Ureter (tissue), 1 donor: ENCODE results near the gene HENMT1. TPM values are rescaled to one million over a fixed set of nuclear protein-coding genes. Genes with fewer than 3 reads are reported as not detected.
A peak's percentile ranks its signal among the peaks of the same experiment; 100 is the strongest.
"Not testable (repeated sequence)": the region's sequence is repeated elsewhere in the genome, so short reads cannot be mapped to it uniquely, and the experiment has no call there.

Experiments used
- DNase-seq: peaks from one replicate; pipeline ENCODE4 v3.0.0-alpha.2; 2020; ENCODE audit warnings: low spot score
- total RNA-seq: library from RNA; stranded (reverse); gene quantifications from one replicate; pipeline ENCODE4 v1.2.4, GENCODE V29; 2023
- donor health status: DM: yes; HTN: yes; CAD: no.

Gene HENMT1
- total RNA-seq, 1 donor from 2014 or later: 8.8 TPM

GRCh38 chr1:108671143-108671542 is 10.2 kb upstream of the HENMT1 start:
- no peak for DNase-seq

- no peak for DNase-seq
Observed at GRCh38 chr1:108670131-108670773, 9.4 kb upstream of the HENMT1 start.

GRCh38 chr1:108669679-108670078 is 8.8 kb upstream of the HENMT1 start:
- DNase-seq: no peak

GRCh38 chr1:108668777-108669176 is 7.9 kb upstream of the HENMT1 start:
- no peak for DNase-seq

GRCh38 chr1:108667422-108667821 is 6.5 kb upstream of the HENMT1 start:
- not testable (repeated sequence) for DNase-seq

GRCh38 chr1:108665771-108666170 is 4.9 kb upstream of the HENMT1 start:
- no peak for DNase-seq

- DNase-seq: no peak
Observed at GRCh38 chr1:108665067-108665466, 4.2 kb upstream of the HENMT1 start.

- DNase-seq: no peak
Observed at GRCh38 chr1:108664481-108664880, 3.6 kb upstream of the HENMT1 start.

GRCh38 chr1:108663074-108663473 is 2.2 kb upstream of the HENMT1 start:
- DNase-seq: no peak

GRCh38 chr1:108657356-108658080 is 3.4 kb downstream of the HENMT1 start:
- DNase-seq: no peak

- no peak for DNase-seq
Observed at GRCh38 chr1:108653431-108654105, 7.3 kb downstream of the HENMT1 start.

- peak; percentile 92 for DNase-seq
Observed at GRCh38 chr1:108646648-108647269, 14.1 kb downstream of the HENMT1 start.

- no peak for DNase-seq
Observed at GRCh38 chr1:108646265-108646647, 14.6 kb downstream of the HENMT1 start.

GRCh38 chr1:108645564-108646184 is 15.2 kb downstream of the HENMT1 start:
- no peak for DNase-seq

GRCh38 chr1:108644984-108645383 is 15.9 kb downstream of the HENMT1 start:
- DNase-seq: peak; percentile 65

- DNase-seq: peak; percentile 57
Observed at GRCh38 chr1:108643492-108644335, 17.2 kb downstream of the HENMT1 start.

GRCh38 chr1:108640863-108641262 is 20.0 kb downstream of the HENMT1 start:
- not testable (repeated sequence) for DNase-seq

GRCh38 chr1:108639899-108640560 is 20.9 kb downstream of the HENMT1 start:
- DNase-seq: no peak

- no peak for DNase-seq
Observed at GRCh38 chr1:108636876-108637275, 24.0 kb downstream of the HENMT1 start.

GRCh38 chr1:108634521-108634920 is 26.4 kb downstream of the HENMT1 start:
- DNase-seq: no peak
